ENCODE data around the gene HPS5.

The HPS5 gene

GRCh38 chr11:18320617-18321016 lies 1.3 kb downstream of the HPS5 start:
- no peak for DNase-seq

- no peak for DNase-seq
These were observed 2.0 kb downstream of the HPS5 start for GRCh38 chr11:18319914-18320313.

GRCh38 chr11:18317551-18317950 lies 4.4 kb downstream of the HPS5 start:
- no peak for DNase-seq

GRCh38 chr11:18315893-18316292 lies 6.0 kb downstream of the HPS5 start:
- DNase-seq = no peak

GRCh38 chr11:18314784-18315523 lies 7.0 kb downstream of the HPS5 start:
- DNase-seq = no peak

- no peak for DNase-seq
These were observed 7.8 kb downstream of the HPS5 start for GRCh38 chr11:18313965-18314763.

- DNase-seq = no peak
These were observed 9.1 kb downstream of the HPS5 start for GRCh38 chr11:18312663-18313420.

GRCh38 chr11:18312012-18312411 lies 9.9 kb downstream of the HPS5 start:
- DNase-seq = no peak

- no peak for DNase-seq
These were observed 11.1 kb downstream of the HPS5 start for GRCh38 chr11:18310800-18311340.

GRCh38 chr11:18309691-18310090 lies 12.2 kb downstream of the HPS5 start:
- no peak for DNase-seq

GRCh38 chr11:18308242-18308641 lies 13.7 kb downstream of the HPS5 start:
- DNase-seq = no peak

GRCh38 chr11:18307461-18308139 lies 14.3 kb downstream of the HPS5 start:
- DNase-seq = no peak

GRCh38 chr11:18304745-18305144 lies 17.2 kb downstream of the HPS5 start:
- no peak for DNase-seq

- no peak for DNase-seq
These were observed 22.2 kb downstream of the HPS5 start for GRCh38 chr11:18299721-18300120.

GRCh38 chr11:18295316-18295715 lies 26.6 kb downstream of the HPS5 start:
- no peak for DNase-seq

- DNase-seq = no peak
These were observed 27.1 kb downstream of the HPS5 start for GRCh38 chr11:18294862-18295261.

- no peak for DNase-seq
These were observed 33.0 kb downstream of the HPS5 start for GRCh38 chr11:18288911-18289310.

- DNase-seq = no peak
These were observed 36.1 kb downstream of the HPS5 start for GRCh38 chr11:18285841-18286240.

- no peak for DNase-seq
These were observed 39.3 kb downstream of the HPS5 start for GRCh38 chr11:18282626-18283025.

GRCh38 chr11:18280438-18281045 lies 41.4 kb downstream of the HPS5 start:
- DNase-seq = no peak

- DNase-seq = no peak
These were observed 44.2 kb downstream of the HPS5 start for GRCh38 chr11:18277565-18278271.

- no peak for DNase-seq
These were observed 50.7 kb downstream of the HPS5 start for GRCh38 chr11:18271206-18271605.

Measured in effector CD4-positive, alpha-beta T cell (primary cell).